ENCODE results near the gene KLHDC9. TPM values are rescaled to one million over a fixed set of nuclear protein-coding genes. Genes with fewer than 3 reads are reported as not detected.

KLHDC9 gene
- total RNA-seq, 6 donors from 2014 or later = 6.5 to 12.3 (median 7.4) TPM; not detected in 1

DNA sequence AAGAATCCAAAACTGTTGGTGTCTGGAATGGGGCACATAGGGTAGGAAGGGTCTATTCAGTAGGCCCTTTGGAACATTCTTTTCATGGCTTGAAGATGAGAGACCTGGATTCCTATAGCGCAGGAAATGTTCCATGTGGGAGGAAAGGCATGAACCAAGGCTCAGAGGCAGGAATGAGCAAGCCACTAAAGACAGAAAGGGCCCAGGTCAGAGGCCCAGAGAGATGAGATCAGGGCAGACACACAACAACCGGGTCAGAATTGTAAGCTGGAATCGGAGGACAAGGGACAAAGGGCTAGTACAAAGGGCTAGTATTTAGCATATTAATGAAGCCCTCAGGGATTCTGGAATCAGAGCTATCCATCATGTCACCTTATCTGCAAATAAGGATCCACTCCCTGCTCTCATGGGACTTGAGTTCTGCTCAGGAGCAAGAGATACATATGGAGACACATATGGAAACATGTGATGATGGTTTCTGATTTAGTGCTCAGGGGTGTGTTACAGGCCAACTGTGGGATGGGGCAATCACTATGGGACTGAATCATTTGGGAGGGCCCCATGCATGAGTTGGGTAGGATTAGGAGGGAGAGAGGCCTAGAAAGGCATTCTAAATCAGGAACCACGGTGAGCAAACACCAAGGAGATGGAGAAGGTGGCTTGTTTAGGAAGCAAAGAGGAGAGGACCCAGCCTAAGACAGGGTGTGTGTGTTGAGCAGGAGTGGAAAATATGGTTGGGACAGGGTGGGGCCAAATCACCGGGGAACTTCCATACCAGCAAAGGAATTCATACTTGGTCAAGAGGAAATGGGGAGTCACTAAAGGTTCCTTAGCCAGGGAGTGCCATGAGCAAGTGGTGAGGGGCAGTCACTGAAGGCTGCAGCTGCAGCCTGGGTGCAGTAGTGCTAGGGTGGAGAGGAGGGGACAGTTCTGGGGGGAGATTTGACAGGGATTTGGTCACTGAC is 17.4 kb upstream of the KLHDC9 start:
- Histone ChIP-seq H3K4me1 (peaks cover 15 to 39% (median 31%) of the 10 kb centered on the region in 4 donors), H3K4me3 (no peak overlapping the region), H3K27ac (peak overlapping the region in 2 of 4 donors; percentile 2 to 11), H3K27me3 (no peaks in the 10 kb centered on the region), H3K9me3 (no peaks in the 10 kb centered on the region), H3K36me3 (no peaks in the 10 kb centered on the region)
- no peak for TF ChIP-seq EP300 (IDR thresholded peaks at IDR 0.05)
- TF ChIP-seq POLR2A (IDR thresholded peaks at IDR 0.05) = no peak
- TF ChIP-seq POLR2AphosphoS5 (IDR thresholded peaks at IDR 0.05) = no peak
- TF ChIP-seq, protein P1, sequence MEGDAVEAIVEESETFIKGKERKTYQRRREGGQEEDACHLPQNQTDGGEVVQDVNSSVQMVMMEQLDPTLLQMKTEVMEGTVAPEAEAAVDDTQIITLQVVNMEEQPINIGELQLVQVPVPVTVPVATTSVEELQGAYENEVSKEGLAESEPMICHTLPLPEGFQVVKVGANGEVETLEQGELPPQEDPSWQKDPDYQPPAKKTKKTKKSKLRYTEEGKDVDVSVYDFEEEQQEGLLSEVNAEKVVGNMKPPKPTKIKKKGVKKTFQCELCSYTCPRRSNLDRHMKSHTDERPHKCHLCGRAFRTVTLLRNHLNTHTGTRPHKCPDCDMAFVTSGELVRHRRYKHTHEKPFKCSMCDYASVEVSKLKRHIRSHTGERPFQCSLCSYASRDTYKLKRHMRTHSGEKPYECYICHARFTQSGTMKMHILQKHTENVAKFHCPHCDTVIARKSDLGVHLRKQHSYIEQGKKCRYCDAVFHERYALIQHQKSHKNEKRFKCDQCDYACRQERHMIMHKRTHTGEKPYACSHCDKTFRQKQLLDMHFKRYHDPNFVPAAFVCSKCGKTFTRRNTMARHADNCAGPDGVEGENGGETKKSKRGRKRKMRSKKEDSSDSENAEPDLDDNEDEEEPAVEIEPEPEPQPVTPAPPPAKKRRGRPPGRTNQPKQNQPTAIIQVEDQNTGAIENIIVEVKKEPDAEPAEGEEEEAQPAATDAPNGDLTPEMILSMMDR (IDR thresholded peaks at IDR 0.05) = no peak
- DNase-seq (no peak), ATAC-seq (ENCODE audit: low FRiP score in 2 of 2) (no peak)
- 74 to 82% methylated on average over 5 of the region's 5 CpGs for WGBS, 2 donors

DNA sequence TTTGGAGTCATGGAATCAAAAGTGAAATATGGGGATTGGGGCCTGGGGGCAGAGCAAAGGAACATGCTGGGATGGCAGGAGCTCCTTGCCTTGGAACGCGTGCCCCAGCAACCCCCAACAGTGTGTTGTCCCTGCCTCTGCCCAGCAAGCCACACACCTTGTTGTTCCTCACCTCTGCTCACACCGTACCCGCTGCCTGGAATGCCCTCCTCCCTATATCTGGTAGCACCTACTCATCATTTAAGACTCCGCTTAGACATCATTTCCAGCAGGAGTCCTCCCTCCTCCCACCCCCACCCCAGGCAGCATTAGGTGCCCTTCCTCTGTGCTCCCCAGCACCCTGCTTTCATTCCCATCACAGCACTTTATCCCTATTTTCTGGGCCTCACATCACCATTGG is 16.6 kb upstream of the KLHDC9 start:
- no peak overlapping the region for H3K4me3 ChIP-seq
- ATAC-seq (ENCODE audit: low FRiP score in 2 of 2) (no peak), DNase-seq (no peak)
- peak overlapping the region in 2 of 4 donors; percentile 2 to 11 for H3K27ac ChIP-seq
- TF ChIP-seq EP300 (IDR thresholded peaks at IDR 0.05) (no peak), POLR2AphosphoS5 (IDR thresholded peaks at IDR 0.05) (no peak), POLR2A (IDR thresholded peaks at IDR 0.05) (no peak)
- TF ChIP-seq, protein P1 (IDR thresholded peaks at IDR 0.05) = no peak
- H3K36me3 ChIP-seq = no peaks in the 10 kb centered on the region
- WGBS, 2 donors = 79 to 98% methylated on average over 5 of the region's 5 CpGs
- H3K9me3 ChIP-seq = no peaks in the 10 kb centered on the region
- no peaks in the 10 kb centered on the region for H3K27me3 ChIP-seq
- H3K4me1 ChIP-seq = peaks cover 15 to 47% (median 38%) of the 10 kb centered on the region in 4 donors

DNA sequence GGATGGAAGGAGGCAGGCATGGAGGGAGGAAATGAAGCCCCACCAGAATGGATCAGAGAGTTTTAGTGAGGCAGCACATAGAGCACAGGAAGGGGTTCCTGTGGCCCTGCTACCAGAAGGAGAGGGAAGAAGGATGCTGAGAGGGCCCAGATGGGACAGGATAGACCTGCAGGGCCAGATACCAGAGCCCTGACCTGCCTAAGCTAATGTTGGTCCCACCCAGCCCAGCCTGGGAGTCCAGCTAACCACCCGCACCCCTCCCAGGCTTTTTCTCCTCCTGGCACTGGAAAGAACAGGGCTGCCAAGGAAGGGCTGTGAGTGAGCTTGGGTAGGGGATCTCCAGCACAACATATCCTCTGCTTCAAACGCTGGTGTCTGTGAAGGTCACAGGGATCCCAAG is 15.7 kb upstream of the KLHDC9 start:
- H3K9me3 ChIP-seq = no peaks in the 10 kb centered on the region
- no peaks in the 10 kb centered on the region for H3K36me3 ChIP-seq
- DNase-seq = no peak
- H3K27me3 ChIP-seq = no peaks in the 10 kb centered on the region
- TF ChIP-seq, protein P1 (IDR thresholded peaks at IDR 0.05) = no peak
- no peak for TF ChIP-seq EP300 (IDR thresholded peaks at IDR 0.05)
- TF ChIP-seq POLR2AphosphoS5 (IDR thresholded peaks at IDR 0.05) = no peak
- WGBS, 2 donors = 67 to 84% methylated on average over 1 to 2 of the region's 2 CpGs
- peaks cover 15 to 55% (median 45%) of the 10 kb centered on the region in 4 donors for H3K4me1 ChIP-seq
- H3K4me3 ChIP-seq = no peak overlapping the region
- no peak for ATAC-seq (ENCODE audit: low FRiP score in 2 of 2)
- peak overlapping the region; percentile 72 to 79 (median 75) for H3K27ac ChIP-seq

DNA sequence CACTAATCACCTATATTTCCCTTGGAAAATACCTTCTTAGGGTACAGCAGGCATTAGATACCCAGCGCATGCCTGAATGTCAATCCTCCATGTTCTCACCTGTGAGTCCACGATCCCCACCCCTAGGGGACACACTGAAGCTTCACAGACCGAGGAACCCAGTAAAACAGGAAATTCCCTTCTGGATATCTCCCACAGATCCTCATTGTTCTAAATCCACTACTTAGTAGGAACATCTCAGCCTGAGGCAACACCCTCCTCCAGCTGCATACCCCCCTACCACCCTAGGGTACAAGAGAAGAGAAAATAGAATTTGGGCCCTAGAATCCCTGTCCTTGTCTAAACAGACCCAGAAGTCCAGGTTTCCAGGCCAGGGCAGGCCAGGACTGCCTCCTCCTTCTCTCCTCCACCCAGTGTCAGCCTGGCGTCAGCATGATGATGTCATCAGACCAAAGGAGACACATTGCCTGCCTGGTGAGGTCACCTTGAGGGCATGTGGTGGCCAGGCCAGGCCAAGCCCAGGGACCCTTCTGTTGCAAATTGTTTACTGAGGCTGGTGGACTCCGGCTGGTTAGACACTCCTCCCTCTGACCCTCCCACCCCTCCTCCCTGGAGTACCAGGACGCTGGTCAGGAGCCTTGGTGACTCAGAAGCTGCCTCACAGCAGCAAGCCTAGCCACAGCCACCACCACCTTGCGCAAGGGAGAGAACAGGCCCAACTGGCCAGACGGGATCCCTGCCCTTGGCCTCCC is 15.0 kb upstream of the KLHDC9 start:
- H3K27me3 ChIP-seq = no peaks in the 10 kb centered on the region
- H3K36me3 ChIP-seq = no peaks in the 10 kb centered on the region
- H3K4me1 ChIP-seq = peaks cover 15 to 58% (median 45%) of the 10 kb centered on the region in 4 donors
- no peaks in the 10 kb centered on the region for H3K9me3 ChIP-seq
- peak; percentile 94 to 96 for ATAC-seq (ENCODE audit: low FRiP score in 2 of 2)
- peak; percentile 88 to 98 for DNase-seq
- peak overlapping the region; percentile 72 to 79 (median 76) for H3K27ac ChIP-seq
- TF ChIP-seq POLR2AphosphoS5 (IDR thresholded peaks at IDR 0.05) (peak; percentile 83 to 86), EP300 (IDR thresholded peaks at IDR 0.05) (peak in 3 of 4 donors; percentile 14 to 92 (median 48)), POLR2A (IDR thresholded peaks at IDR 0.05) (peak in 1 of 4 donors; percentile 58)
- TF ChIP-seq, protein P1 (IDR thresholded peaks at IDR 0.05) = peak in 1 of 6 experiments; percentile 12
- H3K4me3 ChIP-seq = no peak overlapping the region
- 30 to 45% methylated on average over 6 to 8 of the region's 8 CpGs for WGBS, 2 donors
